HUDEP-2 (cell line): ENCODE results near the gene RCOR3.
"Not testable (repeated sequence)": the region's sequence is repeated elsewhere in the genome, so short reads cannot be mapped to it uniquely, and the experiment has no call there.

Experiments
- DNase-seq, 76 experiments: peaks; one replicate each; lab custom pipeline; 2025; ENCODE audit not compliant: unreplicated experiment in 76 of 76; lab: John Stamatoyannopoulos, UW

RCOR3 gene

GRCh38 chr1:211259638-211260126 lies 516 bp downstream of the RCOR3 start:
- DNase-seq: peak in 48 of 76 experiments; percentile 7 to 73 (median 54)

GRCh38 chr1:211260141-211261107 lies 1.3 kb downstream of the RCOR3 start:
- peak in 72 of 76 experiments; percentile 2 to 75 (median 57) for DNase-seq

GRCh38 chr1:211261229-211261628 lies 2.1 kb downstream of the RCOR3 start:
- DNase-seq: no peak

GRCh38 chr1:211263022-211263421 lies 3.9 kb downstream of the RCOR3 start:
- not testable (repeated sequence) for DNase-seq

- DNase-seq: no peak
Observed at GRCh38 chr1:211267204-211267857, 8.2 kb downstream of the RCOR3 start.

- no peak for DNase-seq
Observed at GRCh38 chr1:211279340-211279739, 20.2 kb downstream of the RCOR3 start.

GRCh38 chr1:211280910-211281309 lies 21.7 kb downstream of the RCOR3 start:
- no peak for DNase-seq

- DNase-seq: no peak
Observed at GRCh38 chr1:211281320-211282022, 22.3 kb downstream of the RCOR3 start.

GRCh38 chr1:211282023-211282373 lies 22.8 kb downstream of the RCOR3 start:
- DNase-seq: no peak

- DNase-seq: no peak
Observed at GRCh38 chr1:211285196-211285595, 26.0 kb downstream of the RCOR3 start.

GRCh38 chr1:211287218-211287617 lies 28.1 kb downstream of the RCOR3 start:
- no peak for DNase-seq

GRCh38 chr1:211292411-211292810 lies 33.2 kb downstream of the RCOR3 start:
- DNase-seq: no peak

GRCh38 chr1:211296396-211296795 lies 37.2 kb downstream of the RCOR3 start:
- DNase-seq: no peak

GRCh38 chr1:211305044-211305443 lies 45.9 kb downstream of the RCOR3 start:
- DNase-seq: no peak

GRCh38 chr1:211309617-211310016 lies 50.5 kb downstream of the RCOR3 start:
- peak in 8 of 76 experiments; percentile 2 to 47 (median 22) for DNase-seq

GRCh38 chr1:211313392-211313791 lies 54.2 kb downstream of the RCOR3 start:
- no peak for DNase-seq

- DNase-seq: no peak
Observed at GRCh38 chr1:211318576-211319280, 59.6 kb downstream of the RCOR3 start.

- DNase-seq: no peak
Observed at GRCh38 chr1:211319892-211320291, 60.7 kb downstream of the RCOR3 start.

GRCh38 chr1:211320980-211321379 lies 61.8 kb downstream of the RCOR3 start:
- peak in 1 of 76 experiments; percentile 9 for DNase-seq

GRCh38 chr1:211321646-211322045 lies 62.5 kb downstream of the RCOR3 start:
- DNase-seq: peak in 35 of 76 experiments; percentile 10 to 78 (median 44)
